GM12878 (cell line): ENCODE data around the gene GORASP2. TPM values are rescaled to one million over a fixed set of nuclear protein-coding genes. Genes with fewer than 3 reads are reported as not detected.

ENCODE experiments used
- ASH2L ChIP-seq: fragments of 300-600, 200-600 bp; sonication (generic); IDR thresholded peaks from 2 replicates; pipeline ENCODE4 v1.6.1; 2017; ENCODE audit warnings: low read depth, mild to moderate bottlenecking, borderline replicate concordance
- CEBPZ ChIP-seq: fragments of 150-350 bp; IDR thresholded peaks from 2 replicates; pipeline ENCODE4 v1.6.1; 2016; ENCODE audit warnings: low read depth, low read length
- CREB1 ChIP-seq: IDR thresholded peaks from 2 replicates; pipeline ENCODE4 v1.6.1; 2012; ENCODE audit warnings: low read depth, mild to moderate bottlenecking, inconsistent platforms
- CTCF ChIP-seq, 3 experiments: IDR thresholded peaks in 2 of 3; conservative IDR thresholded peaks in 1 of 3; 2 replicates each; pipeline ENCODE4 v1.5.1; 2011; ENCODE audit warnings: low read depth in 3 of 3, low read length in 3 of 3, mild to moderate bottlenecking in 3 of 3, control low read depth in 2 of 3, moderate library complexity in 2 of 3, inconsistent platforms in 1 of 3, mixed read lengths in 1 of 3; ENCODE audit not compliant: control insufficient read depth in 2 of 3, insufficient read depth in 1 of 3; ENCODE audit errors: extremely low read depth in 1 of 3
- E2F4 ChIP-seq: IDR thresholded peaks from 2 replicates; pipeline ENCODE4 v1.6.1; 2012; ENCODE audit warnings: low read depth, low read length, improper control_type of control experiment
- EP300 ChIP-seq, 2 experiments: fragments of 150-350 bp in 1 of 2; IDR thresholded peaks; 2 replicates each; pipeline ENCODE4 v1.6.1; 2011 to 2012; ENCODE audit warnings: low read depth in 2 of 2, low read length in 2 of 2, borderline replicate concordance in 1 of 2, improper control_type of control experiment in 1 of 2, inconsistent platforms in 1 of 2; ENCODE audit not compliant: control insufficient read depth in 1 of 2
- IRF4 ChIP-seq: IDR thresholded peaks from 2 replicates; pipeline ENCODE4 v1.6.1; 2011; ENCODE audit warnings: low read depth, low read length
- MTA3 ChIP-seq: IDR thresholded peaks from 2 replicates; pipeline ENCODE4 v1.6.1; 2012; ENCODE audit warnings: low read length, inconsistent platforms, borderline replicate concordance
- PAX8 ChIP-seq: fragments of 450-650 bp; IDR thresholded peaks from 2 replicates; pipeline ENCODE4 v1.6.1; 2017; ENCODE audit warnings: mild to moderate bottlenecking, moderate library complexity
- RAD21 ChIP-seq: IDR thresholded peaks from 2 replicates; pipeline ENCODE4 v1.6.1; 2011; ENCODE audit warnings: mild to moderate bottlenecking, low read depth, low read length, moderate library complexity; ENCODE audit not compliant: insufficient read depth
- SIN3A ChIP-seq: IDR thresholded peaks from 2 replicates; pipeline ENCODE4 v1.6.1; 2012; ENCODE audit warnings: low read depth, low read length, improper control_type of control experiment
- STAT1 ChIP-seq: fragments of 450-650 bp; conservative IDR thresholded peaks from 2 replicates; pipeline ENCODE4 v1.6.1; 2014; ENCODE audit warnings: antibody characterized with exemption, mild to moderate bottlenecking
- TARDBP ChIP-seq: IDR thresholded peaks from 2 replicates; pipeline ENCODE4 v1.6.1; 2016; ENCODE audit warnings: borderline replicate concordance
- TCF12 ChIP-seq: IDR thresholded peaks from 2 replicates; pipeline ENCODE4 v1.6.1; 2011; ENCODE audit warnings: low read depth, mild to moderate bottlenecking, low read length
- USF2 ChIP-seq: IDR thresholded peaks from 2 replicates; pipeline ENCODE4 v1.6.1; 2011; ENCODE audit warnings: low read depth, low read length, improper control_type of control experiment, borderline replicate concordance
- ZBTB11 ChIP-seq: fragments of 450-650 bp; formaldehyde crosslinking; IDR thresholded peaks from 2 replicates; pipeline ENCODE4 v1.5.0; 2022; ENCODE audit warnings: mild to moderate bottlenecking, missing genetic modification characterization
- ZNF207 ChIP-seq: fragments of 450-650 bp; IDR thresholded peaks from 2 replicates; pipeline ENCODE4 v1.6.1; 2014; ENCODE audit warnings: antibody characterized with exemption, mild to moderate bottlenecking, borderline replicate concordance
- polyA plus RNA-seq, 11 experiments: library from polyadenylated mRNA; depleted of rRNA in 4 of 11; unstranded in 6 of 11; stranded (reverse) in 5 of 11; fragments of >200 nt; fragmentation: Nextera tagmentation in 4 of 11; fragmentation: Illumina TruSeq in 1 of 11; extraction: Ambion mirVana in 4 of 11; extraction: Trizol in 1 of 11; gene quantifications; 1 replicate in 1 of 11; 2 replicates in 10 of 11; pipeline versions ENCODE4 v1.2.1 to v1.2.3, GENCODE V29; 2011 to 2016; ENCODE audit warnings: inconsistent platforms in 2 of 11, missing spikeins in 2 of 11, low read depth in 1 of 11
- total RNA-seq, 4 experiments: library from RNA; depleted of rRNA in 3 of 4; stranded (reverse); fragments of >200 nt in 3 of 4; fragmentation: Illumina TruSeq in 1 of 4; extraction: Trizol in 1 of 4; gene quantifications; 2 replicates each; pipeline versions ENCODE4 v1.2.1 to v1.2.3, GENCODE V29; 2013 to 2021

Gene GORASP2
- total and polyA plus RNA-seq, 10 of the 15 experiments (the other 5 are each of a cell fraction or from before 2014, with no cell fraction given) = 26.3 to 169 (median 103) TPM

- no peak for TF ChIP-seq CEBPZ
- TF ChIP-seq MTA3 = peak; percentile 49; the same call in 1 of the 2 replicates
- no peak; the same call in 1 of the 2 replicates for TF ChIP-seq PAX8
- TF ChIP-seq RAD21 = no peak
- no peak; the same call in 1 of the 2 replicates for TF ChIP-seq E2F4
- no peak for TF ChIP-seq TARDBP
- peak; percentile 63 for TF ChIP-seq TCF12
- peak; percentile 86 for TF ChIP-seq ZBTB11 (CRISPR knock-in tag)
- 0 out of 2 replicates have a peak, but pooled peaks have one; percentile 55 for TF ChIP-seq IRF4
- TF ChIP-seq STAT1 = no peak
- no peak for TF ChIP-seq EP300 (IDR thresholded peaks at IDR 0.05; ENCODE audit: borderline replicate concordance in 1 of 2, control insufficient read depth in 1 of 2, low read depth in 2 of 2, low read length in 2 of 2)
- peak; percentile 54; the same call in 1 of the 2 replicates for TF ChIP-seq CREB1
- TF ChIP-seq ASH2L = no peak
- TF ChIP-seq ZNF207 = 0 out of 2 replicates have a peak, but pooled peaks have one; percentile 34
- 0 out of 6 replicates have a peak, but pooled peaks of 1 of the 3 experiments have one; percentile 6 for TF ChIP-seq CTCF (IDR thresholded peaks at IDR 0.05 in 2 of 3, conservative IDR thresholded peaks at IDR 0.05 in 1 of 3; ENCODE audit: control insufficient read depth in 2 of 3, extremely low read depth in 1 of 3, insufficient read depth in 1 of 3, low read depth in 3 of 3, low read length in 3 of 3)
- peak; percentile 69; the same call in 1 of the 2 replicates for TF ChIP-seq SIN3A
- TF ChIP-seq USF2 = no peak
Measured at GRCh38 chr2:170930131-170930990, 1.3 kb downstream of the GORASP2 start (continued).
